Measurements from ENCODE around the gene TYRP1.

Gene TYRP1

DNA sequence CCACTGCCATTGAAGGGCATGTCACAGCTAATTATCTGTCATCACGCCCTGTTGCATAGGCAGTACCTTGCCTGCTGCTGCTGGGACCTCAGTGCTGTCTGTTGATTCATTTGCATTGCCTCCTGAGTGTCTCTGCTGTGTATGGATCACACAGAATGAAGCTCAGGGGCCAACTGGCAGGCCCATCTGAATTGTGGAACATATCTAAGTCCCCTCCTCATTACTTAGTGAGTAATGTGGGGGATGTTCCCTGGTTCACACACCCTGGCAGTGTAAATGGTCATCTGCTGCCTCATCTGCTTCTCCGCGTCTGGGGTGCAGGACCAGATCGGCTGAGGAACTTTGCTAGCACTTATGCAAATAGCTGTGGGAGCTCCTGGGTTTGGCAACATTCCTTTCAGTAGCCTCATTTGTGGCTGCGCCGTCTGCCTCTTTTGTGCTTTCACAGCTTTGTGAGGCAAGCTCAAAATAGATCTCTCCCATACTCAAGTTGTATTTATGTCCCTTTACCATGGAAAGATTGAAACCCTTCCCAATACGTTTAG lies 25.4 kb downstream of the TYRP1 start:
- no peaks in the 10 kb centered on the region for H3K27me3 ChIP-seq (ENCODE audit: control insufficient read depth, insufficient read depth, low read length)
- H3K4me1 ChIP-seq (ENCODE audit: control insufficient read depth, insufficient read depth, low read length): no peaks in the 10 kb centered on the region
- no peak overlapping the region for H3K9ac ChIP-seq (ENCODE audit: low read length)
- no peak overlapping the region for H3K4me3 ChIP-seq (ENCODE audit: low read length)
- no peaks in the 10 kb centered on the region for H3K9me3 ChIP-seq (ENCODE audit: control insufficient read depth, low read length)
- no peaks in the 10 kb centered on the region for H3K36me3 ChIP-seq (ENCODE audit: control insufficient read depth, insufficient read depth, low read length)

DNA sequence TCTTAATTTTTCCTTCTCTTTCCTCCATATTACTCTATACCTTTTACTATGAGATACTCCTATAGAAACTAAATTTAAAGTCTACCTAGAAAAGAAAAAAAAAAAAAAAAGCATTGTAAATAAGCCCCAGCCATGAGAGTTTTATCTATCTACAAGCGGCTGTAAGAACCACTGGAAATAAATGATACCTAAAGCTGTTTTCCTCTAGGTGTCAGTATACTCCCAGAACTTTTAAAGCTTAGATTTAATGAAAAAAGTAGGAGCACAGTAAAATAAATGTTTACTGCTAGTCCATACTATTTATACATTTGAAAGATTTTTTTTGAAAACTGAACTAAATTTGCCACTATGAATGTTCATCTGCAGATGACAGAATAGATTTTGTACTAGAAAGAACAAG lies 26.2 kb downstream of the TYRP1 start:
- Histone ChIP-seq H3K4me1 (ENCODE audit: control insufficient read depth, insufficient read depth, low read length) (no peaks in the 10 kb centered on the region), H3K4me3 (ENCODE audit: low read length) (no peak overlapping the region), H3K27me3 (ENCODE audit: control insufficient read depth, insufficient read depth, low read length) (no peaks in the 10 kb centered on the region), H3K36me3 (ENCODE audit: control insufficient read depth, insufficient read depth, low read length) (no peaks in the 10 kb centered on the region), H3K9ac (ENCODE audit: low read length) (no peak overlapping the region), H3K9me3 (ENCODE audit: control insufficient read depth, low read length) (no peaks in the 10 kb centered on the region)

DNA sequence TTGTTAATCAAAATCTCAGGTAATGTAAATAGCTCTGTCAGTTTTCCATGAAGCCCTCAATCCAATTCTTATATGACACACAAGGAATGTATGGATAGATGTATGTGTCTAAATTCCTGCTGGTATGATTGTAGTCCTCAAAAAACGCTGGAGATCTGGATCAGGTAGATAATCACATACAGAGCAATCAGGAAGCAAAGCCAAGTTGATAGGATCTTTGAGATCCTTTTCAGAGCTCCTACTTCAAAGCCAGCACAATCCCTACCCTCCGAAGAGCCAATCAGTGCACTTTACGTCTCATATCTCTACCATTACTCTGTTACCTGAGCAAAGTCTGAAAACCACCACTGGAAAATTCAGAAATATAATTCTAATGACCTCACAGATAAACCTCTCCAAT lies 27.4 kb downstream of the TYRP1 start:
- no peaks in the 10 kb centered on the region for H3K4me1 ChIP-seq (ENCODE audit: control insufficient read depth, insufficient read depth, low read length)
- no peaks in the 10 kb centered on the region for H3K27me3 ChIP-seq (ENCODE audit: control insufficient read depth, insufficient read depth, low read length)

DNA sequence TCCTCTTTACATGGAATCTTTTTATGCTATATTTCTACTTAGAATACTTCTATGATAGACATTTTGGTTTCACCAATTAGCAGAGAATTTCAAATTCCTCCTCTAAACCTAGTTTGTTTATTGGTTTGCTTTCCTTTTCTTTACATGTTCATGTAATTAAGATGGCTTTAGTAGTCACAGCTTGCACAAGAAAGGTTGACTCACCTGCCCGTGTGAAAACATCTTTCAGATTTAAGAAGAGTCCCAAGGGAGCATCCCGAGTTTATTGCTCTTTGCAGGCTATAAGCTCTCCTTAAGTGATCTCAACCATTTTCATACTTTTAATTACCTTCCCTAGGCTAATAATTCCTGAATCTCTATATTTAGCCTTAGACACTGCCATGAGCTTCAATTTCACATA lies 28.9 kb downstream of the TYRP1 start:
- no peak overlapping the region for H3K4me3 ChIP-seq (ENCODE audit: low read length)
- H3K36me3 ChIP-seq (ENCODE audit: control insufficient read depth, insufficient read depth, low read length): no peaks in the 10 kb centered on the region
- H3K9me3 ChIP-seq (ENCODE audit: control insufficient read depth, low read length): no peaks in the 10 kb centered on the region
- H3K9ac ChIP-seq (ENCODE audit: low read length): no peak overlapping the region
- no peaks in the 10 kb centered on the region for H3K27me3 ChIP-seq (ENCODE audit: control insufficient read depth, insufficient read depth, low read length)
- no peaks in the 10 kb centered on the region for H3K4me1 ChIP-seq (ENCODE audit: control insufficient read depth, insufficient read depth, low read length)

More for the DNA sequence above, 27.4 kb downstream of the TYRP1 start:
- no peak overlapping the region for H3K9ac ChIP-seq (ENCODE audit: low read length)
- H3K9me3 ChIP-seq (ENCODE audit: control insufficient read depth, low read length): no peaks in the 10 kb centered on the region
- no peaks in the 10 kb centered on the region for H3K36me3 ChIP-seq (ENCODE audit: control insufficient read depth, insufficient read depth, low read length)
- H3K4me3 ChIP-seq (ENCODE audit: low read length): no peak overlapping the region

DNA sequence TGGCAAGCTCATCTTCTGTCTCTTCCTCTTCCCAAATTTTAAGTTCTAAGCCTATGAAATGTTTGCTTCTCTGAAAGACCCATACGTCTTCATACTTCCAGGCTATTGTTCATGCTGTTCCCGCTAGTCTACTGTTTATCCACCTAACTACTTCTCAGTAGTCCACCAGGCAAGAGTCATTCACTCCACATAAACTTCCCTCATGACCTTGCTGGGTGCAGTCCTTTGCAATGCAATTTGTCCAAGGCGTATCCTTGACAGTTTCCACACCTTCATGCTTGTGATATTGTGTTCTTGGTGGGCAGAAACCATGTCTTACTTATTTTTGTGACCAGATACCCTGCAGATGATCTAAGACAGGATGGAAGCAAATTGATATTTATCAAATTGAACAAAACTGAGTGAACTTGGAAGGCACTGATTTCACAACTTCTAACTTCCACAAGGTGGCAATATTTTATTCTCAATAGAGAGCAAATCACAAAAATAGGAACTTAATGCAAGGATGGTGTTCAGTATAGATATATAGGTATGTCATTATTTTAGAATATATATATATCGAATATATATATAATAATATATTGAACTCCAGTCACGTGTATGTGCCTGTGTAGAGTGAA lies 30.3 kb downstream of the TYRP1 start:
- Histone ChIP-seq H3K9me3 (ENCODE audit: control insufficient read depth, low read length) (no peaks in the 10 kb centered on the region), H3K9ac (ENCODE audit: low read length) (no peak overlapping the region), H3K4me1 (ENCODE audit: control insufficient read depth, insufficient read depth, low read length) (no peaks in the 10 kb centered on the region), H3K4me3 (ENCODE audit: low read length) (no peak overlapping the region), H3K27me3 (ENCODE audit: control insufficient read depth, insufficient read depth, low read length) (no peaks in the 10 kb centered on the region), H3K36me3 (ENCODE audit: control insufficient read depth, insufficient read depth, low read length) (no peaks in the 10 kb centered on the region)

DNA sequence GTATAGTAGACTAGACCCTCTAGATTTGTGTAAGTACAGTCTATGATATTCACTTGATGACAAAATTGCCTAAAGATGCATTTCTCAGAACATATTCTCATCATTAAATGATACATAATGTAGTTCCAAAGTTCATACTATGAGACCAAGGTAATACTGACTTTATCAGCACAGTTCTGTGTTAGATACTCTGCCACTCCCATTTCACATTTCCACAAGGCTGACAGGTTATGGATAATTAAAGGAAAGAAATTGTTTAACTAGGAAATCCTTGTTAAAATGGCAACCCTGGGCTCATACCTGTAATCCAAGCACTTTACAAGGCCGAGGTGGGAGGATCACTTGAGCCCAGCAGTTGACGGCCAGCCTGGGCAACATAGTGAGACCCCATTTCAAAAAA lies 33.6 kb downstream of the TYRP1 start:
- H3K4me3 ChIP-seq (ENCODE audit: low read length): no peak overlapping the region
- no peaks in the 10 kb centered on the region for H3K4me1 ChIP-seq (ENCODE audit: control insufficient read depth, insufficient read depth, low read length)
- H3K36me3 ChIP-seq (ENCODE audit: control insufficient read depth, insufficient read depth, low read length): no peaks in the 10 kb centered on the region
- H3K27me3 ChIP-seq (ENCODE audit: control insufficient read depth, insufficient read depth, low read length): no peaks in the 10 kb centered on the region
- no peak overlapping the region for H3K9ac ChIP-seq (ENCODE audit: low read length)
- H3K9me3 ChIP-seq (ENCODE audit: control insufficient read depth, low read length): no peaks in the 10 kb centered on the region

DNA sequence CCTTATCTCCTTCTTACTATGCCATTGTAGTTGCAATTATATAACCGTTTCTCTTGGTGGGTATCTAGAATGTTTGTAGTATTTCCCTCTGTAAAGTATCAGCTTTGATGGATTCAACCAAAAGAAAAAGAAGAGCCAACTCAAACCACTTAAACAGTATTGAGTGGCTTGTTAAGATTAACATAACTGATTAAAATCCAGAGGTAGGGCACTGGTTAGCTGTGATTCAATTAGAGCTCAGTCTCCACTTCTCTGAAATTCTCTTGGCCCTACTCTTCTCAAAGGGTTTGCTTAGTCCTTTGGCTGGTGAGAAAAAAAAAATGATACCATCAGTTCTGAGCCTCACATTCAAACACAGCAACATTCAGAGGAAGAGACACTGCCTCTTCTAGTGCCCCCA lies 37.0 kb downstream of the TYRP1 start:
- no peak overlapping the region for H3K9ac ChIP-seq (ENCODE audit: low read length)
- no peak overlapping the region for H3K4me3 ChIP-seq (ENCODE audit: low read length)
- H3K9me3 ChIP-seq (ENCODE audit: control insufficient read depth, low read length): no peaks in the 10 kb centered on the region
- no peaks in the 10 kb centered on the region for H3K36me3 ChIP-seq (ENCODE audit: control insufficient read depth, insufficient read depth, low read length)
- H3K27me3 ChIP-seq (ENCODE audit: control insufficient read depth, insufficient read depth, low read length): no peaks in the 10 kb centered on the region
- H3K4me1 ChIP-seq (ENCODE audit: control insufficient read depth, insufficient read depth, low read length): no peaks in the 10 kb centered on the region

DNA sequence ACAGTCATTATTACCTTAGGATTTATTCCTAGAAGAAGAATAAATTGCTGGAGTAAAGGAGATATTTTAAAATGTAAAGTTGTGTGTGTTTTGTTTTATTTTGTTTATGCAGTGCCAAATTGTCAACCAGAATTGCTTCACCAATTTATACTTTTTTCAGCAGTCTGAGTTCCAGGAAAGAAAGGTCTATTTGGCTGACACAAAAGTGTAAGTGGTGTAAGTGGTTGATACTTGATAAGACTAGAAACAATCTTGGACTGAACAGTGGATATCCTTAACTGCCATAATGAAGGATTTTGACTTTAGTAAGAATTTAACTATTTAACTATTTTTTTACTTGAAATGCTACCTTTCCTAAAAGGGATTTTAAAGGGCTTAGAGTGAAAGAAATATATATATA lies 37.7 kb downstream of the TYRP1 start:
- no peak overlapping the region for H3K9ac ChIP-seq (ENCODE audit: low read length)
- no peaks in the 10 kb centered on the region for H3K27me3 ChIP-seq (ENCODE audit: control insufficient read depth, insufficient read depth, low read length)
- H3K4me1 ChIP-seq (ENCODE audit: control insufficient read depth, insufficient read depth, low read length): no peaks in the 10 kb centered on the region
- no peaks in the 10 kb centered on the region for H3K9me3 ChIP-seq (ENCODE audit: control insufficient read depth, low read length)
- H3K36me3 ChIP-seq (ENCODE audit: control insufficient read depth, insufficient read depth, low read length): no peaks in the 10 kb centered on the region
- H3K4me3 ChIP-seq (ENCODE audit: low read length): no peak overlapping the region

DNA sequence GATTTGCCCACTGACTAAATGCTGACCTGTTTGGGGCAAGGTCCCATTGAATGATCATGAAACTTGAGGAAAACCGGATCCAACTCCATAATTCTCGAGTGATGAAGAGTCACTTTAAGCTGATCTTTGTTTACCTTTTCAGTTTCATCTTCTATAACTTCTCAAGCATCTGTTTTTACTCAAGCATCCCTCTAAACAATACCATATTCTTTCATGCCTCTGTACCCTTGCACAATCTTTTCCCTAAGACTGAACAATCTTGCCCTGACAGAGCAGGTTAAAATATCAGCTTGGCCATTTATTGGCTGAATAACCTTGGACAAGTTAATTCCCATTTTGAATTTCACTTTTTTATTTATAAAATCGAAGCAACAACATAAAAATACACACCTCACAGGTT lies 39.8 kb downstream of the TYRP1 start:
- Histone ChIP-seq H3K4me1 (ENCODE audit: control insufficient read depth, insufficient read depth, low read length) (no peaks in the 10 kb centered on the region), H3K36me3 (ENCODE audit: control insufficient read depth, insufficient read depth, low read length) (no peaks in the 10 kb centered on the region), H3K27me3 (ENCODE audit: control insufficient read depth, insufficient read depth, low read length) (no peaks in the 10 kb centered on the region), H3K9me3 (ENCODE audit: control insufficient read depth, low read length) (no peaks in the 10 kb centered on the region), H3K9ac (ENCODE audit: low read length) (no peak overlapping the region), H3K4me3 (ENCODE audit: low read length) (no peak overlapping the region)

DNA sequence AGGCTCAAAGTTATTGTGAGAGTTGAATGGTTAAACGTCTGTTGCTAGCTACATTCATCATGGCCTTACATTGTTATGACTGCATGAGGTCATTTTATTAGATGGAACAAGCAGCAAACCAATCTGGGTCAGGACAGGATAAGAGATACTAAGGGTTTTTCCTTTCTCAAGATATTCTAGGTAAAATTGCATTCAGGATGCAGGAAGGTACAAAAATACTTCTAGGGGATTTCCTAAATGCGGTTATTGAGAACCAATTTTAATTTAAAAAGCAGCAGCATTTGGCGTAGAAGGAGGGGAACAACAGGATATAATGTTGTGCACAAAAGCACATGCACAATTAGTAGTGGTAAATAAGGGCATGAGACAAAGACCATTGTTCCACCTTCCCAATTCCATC lies 42.5 kb downstream of the TYRP1 start:
- H3K9me3 ChIP-seq (ENCODE audit: control insufficient read depth, low read length): no peaks in the 10 kb centered on the region
- no peaks in the 10 kb centered on the region for H3K36me3 ChIP-seq (ENCODE audit: control insufficient read depth, insufficient read depth, low read length)
- H3K4me1 ChIP-seq (ENCODE audit: control insufficient read depth, insufficient read depth, low read length): no peaks in the 10 kb centered on the region
- H3K4me3 ChIP-seq (ENCODE audit: low read length): no peak overlapping the region
- H3K9ac ChIP-seq (ENCODE audit: low read length): no peak overlapping the region
- no peaks in the 10 kb centered on the region for H3K27me3 ChIP-seq (ENCODE audit: control insufficient read depth, insufficient read depth, low read length)

DNA sequence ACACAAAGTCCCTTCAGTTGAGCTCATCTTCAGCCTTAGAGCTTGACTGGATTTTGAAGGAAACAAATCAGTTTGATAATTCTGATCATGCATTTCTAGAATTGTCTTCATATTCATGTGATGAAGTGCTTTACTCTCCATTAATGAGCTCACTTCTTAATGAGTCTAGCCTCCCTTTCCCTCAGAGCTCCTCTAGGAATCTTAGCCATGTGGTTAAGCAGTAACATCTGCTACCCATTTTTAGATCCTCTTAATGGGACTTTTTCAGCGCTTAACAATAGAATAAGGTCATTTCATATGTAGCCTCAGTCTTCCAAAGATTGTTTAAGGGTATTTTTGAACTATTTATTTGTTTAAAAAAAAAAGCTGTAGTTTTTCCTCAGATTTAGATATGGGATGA lies 44.7 kb downstream of the TYRP1 start:
- Histone ChIP-seq H3K36me3 (ENCODE audit: control insufficient read depth, insufficient read depth, low read length) (no peaks in the 10 kb centered on the region), H3K9me3 (ENCODE audit: control insufficient read depth, low read length) (no peaks in the 10 kb centered on the region), H3K4me3 (ENCODE audit: low read length) (no peak overlapping the region), H3K4me1 (ENCODE audit: control insufficient read depth, insufficient read depth, low read length) (no peaks in the 10 kb centered on the region), H3K9ac (ENCODE audit: low read length) (no peak overlapping the region), H3K27me3 (ENCODE audit: control insufficient read depth, insufficient read depth, low read length) (no peaks in the 10 kb centered on the region)

DNA sequence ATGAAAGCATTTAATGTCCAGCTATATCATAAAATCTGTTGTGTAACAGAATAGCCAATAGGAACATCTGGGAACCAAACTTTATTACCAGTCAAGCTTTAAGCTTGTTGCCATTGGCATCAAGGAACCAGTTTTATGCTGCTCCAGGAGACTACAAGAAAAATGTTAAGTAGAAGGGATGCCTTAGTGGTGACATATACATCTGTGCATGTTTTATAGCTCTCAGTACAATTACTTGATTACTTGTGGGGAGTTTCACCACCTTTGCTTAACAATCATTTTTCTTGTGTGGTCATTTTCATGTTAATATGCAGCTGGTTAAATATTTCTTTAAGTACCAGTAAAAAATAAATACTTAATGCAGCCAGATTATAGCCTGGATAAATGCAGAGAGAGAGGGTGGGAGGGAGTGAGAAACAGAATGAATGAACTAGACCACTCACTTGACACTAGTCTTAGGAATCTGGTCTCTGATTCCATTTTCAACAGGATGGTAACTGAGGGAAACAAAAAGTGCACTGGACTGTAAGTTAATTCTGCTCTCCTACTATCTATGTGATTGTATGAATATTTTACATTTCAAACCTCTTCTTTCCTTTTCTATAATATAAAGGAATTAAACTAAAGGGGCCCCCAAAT lies 45.9 kb downstream of the TYRP1 start:
- Histone ChIP-seq H3K27me3 (ENCODE audit: control insufficient read depth, insufficient read depth, low read length) (no peaks in the 10 kb centered on the region), H3K9ac (ENCODE audit: low read length) (no peak overlapping the region), H3K4me1 (ENCODE audit: control insufficient read depth, insufficient read depth, low read length) (no peaks in the 10 kb centered on the region), H3K4me3 (ENCODE audit: low read length) (no peak overlapping the region), H3K36me3 (ENCODE audit: control insufficient read depth, insufficient read depth, low read length) (no peaks in the 10 kb centered on the region), H3K9me3 (ENCODE audit: control insufficient read depth, low read length) (no peaks in the 10 kb centered on the region)
